Measurements from ENCODE around the gene NDUFA8. TPM values are rescaled to one million over a fixed set of nuclear protein-coding genes. Genes with fewer than 3 reads are reported as not detected.

Gene NDUFA8
- polyA plus RNA-seq, 1 donor (not counting 4 experiments of a cell fraction or from before 2014, with no cell fraction given), result 105 TPM

GRCh38 chr9:122103985-122104384, 55.6 kb downstream of the NDUFA8 start:
- no peak for FAIRE-seq
- dilution Hi-C loops (cut with MboI; ENCODE audit: extremely low pct_ligation_motif_present, low sequenced_read_pairs), result no loop called here

GRCh38 chr9:122102156-122102555, 57.4 kb downstream of the NDUFA8 start:
- Histone ChIP-seq H3K9ac (ENCODE audit: control insufficient read depth, extremely low read depth, insufficient read depth, low read length) (no peak overlapping the region), H3K4me3 (ENCODE audit: control insufficient read depth in 2 of 3, extremely low read depth in 1 of 3, insufficient read depth in 2 of 3, low read depth in 1 of 3, low read length in 3 of 3) (no peak overlapping the region), H4K20me1 (ENCODE audit: control insufficient read depth, extremely low read depth, insufficient read depth, low read length) (no peaks in the 10 kb centered on the region), H2AFZ (ENCODE audit: control insufficient read depth, low read length) (no peak overlapping the region), H3K4me1 (ENCODE audit: control insufficient read depth, extremely low read depth, insufficient read depth, low read length) (no peaks in the 10 kb centered on the region), H3K9me1 (ENCODE audit: control insufficient read depth, extremely low read depth, insufficient read depth, low read length) (no peaks in the 10 kb centered on the region), H3K9me3 (ENCODE audit: control insufficient read depth, low read depth, low read length) (no peaks in the 10 kb centered on the region), H3K27ac (ENCODE audit: control insufficient read depth, insufficient read depth, low read length) (no peak overlapping the region), H3K27me3 (ENCODE audit: control insufficient read depth, extremely low read depth, insufficient read depth, low read length) (no peaks in the 10 kb centered on the region), H3K4me2 (ENCODE audit: control insufficient read depth, extremely low read depth, insufficient read depth, low read depth, low read length) (no peak overlapping the region), H3K79me2 (ENCODE audit: control insufficient read depth, insufficient read depth, low read length) (no peaks in the 10 kb centered on the region), H3K36me3 (ENCODE audit: control insufficient read depth in 2 of 2, extremely low read depth in 1 of 2, insufficient read depth in 2 of 2, low read length in 2 of 2) (no peaks in the 10 kb centered on the region)
- dilution Hi-C loops (cut with MboI; ENCODE audit: extremely low pct_ligation_motif_present, low sequenced_read_pairs), result no loop called here
- TF ChIP-seq CTCF (optimal IDR thresholded peaks at IDR 0.05 in 1 of 3, IDR thresholded peaks at IDR 0.05 in 1 of 3, conservative IDR thresholded peaks at IDR 0.05 in 1 of 3; ENCODE audit: extremely low read depth in 1 of 3, insufficient read depth in 2 of 3, low read length in 3 of 3), result no peak
- TF ChIP-seq EZH2 (IDR thresholded peaks at IDR 0.05; ENCODE audit: low read length), result no peak
- no peak for DNase-seq (ENCODE audit: low read depth, low spot score)
- no peak for FAIRE-seq

More at GRCh38 chr9:122103985-122104384, 55.6 kb downstream of the NDUFA8 start:
- Histone ChIP-seq H3K4me2 (ENCODE audit: control insufficient read depth, extremely low read depth, insufficient read depth, low read depth, low read length) (no peak overlapping the region), H3K79me2 (ENCODE audit: control insufficient read depth, insufficient read depth, low read length) (no peaks in the 10 kb centered on the region), H4K20me1 (ENCODE audit: control insufficient read depth, extremely low read depth, insufficient read depth, low read length) (no peaks in the 10 kb centered on the region), H3K9me3 (ENCODE audit: control insufficient read depth, low read depth, low read length) (no peaks in the 10 kb centered on the region), H3K9me1 (ENCODE audit: control insufficient read depth, extremely low read depth, insufficient read depth, low read length) (no peaks in the 10 kb centered on the region), H3K9ac (ENCODE audit: control insufficient read depth, extremely low read depth, insufficient read depth, low read length) (no peak overlapping the region), H3K4me1 (ENCODE audit: control insufficient read depth, extremely low read depth, insufficient read depth, low read length) (no peaks in the 10 kb centered on the region), H3K4me3 (ENCODE audit: control insufficient read depth in 2 of 3, extremely low read depth in 1 of 3, insufficient read depth in 2 of 3, low read depth in 1 of 3, low read length in 3 of 3) (no peak overlapping the region), H3K36me3 (ENCODE audit: control insufficient read depth in 2 of 2, extremely low read depth in 1 of 2, insufficient read depth in 2 of 2, low read length in 2 of 2) (no peaks in the 10 kb centered on the region), H3K27me3 (ENCODE audit: control insufficient read depth, extremely low read depth, insufficient read depth, low read length) (no peaks in the 10 kb centered on the region), H2AFZ (ENCODE audit: control insufficient read depth, low read length) (no peak overlapping the region), H3K27ac (ENCODE audit: control insufficient read depth, insufficient read depth, low read length) (no peak overlapping the region)
- DNase-seq (ENCODE audit: low read depth, low spot score), result no peak
- TF ChIP-seq CTCF (optimal IDR thresholded peaks at IDR 0.05 in 1 of 3, IDR thresholded peaks at IDR 0.05 in 1 of 3, conservative IDR thresholded peaks at IDR 0.05 in 1 of 3; ENCODE audit: extremely low read depth in 1 of 3, insufficient read depth in 2 of 3, low read length in 3 of 3), result no peak
- no peak for TF ChIP-seq EZH2 (IDR thresholded peaks at IDR 0.05; ENCODE audit: low read length)
